Measurements from ENCODE around the gene PKMYT1. TPM values are rescaled to one million over a fixed set of nuclear protein-coding genes. Genes with fewer than 3 reads are reported as not detected.

The PKMYT1 gene
- total and polyA plus RNA-seq, 2 of the 4 experiments (the other 2 are of a cell fraction), result 1.8 to 14.9 TPM

DNA sequence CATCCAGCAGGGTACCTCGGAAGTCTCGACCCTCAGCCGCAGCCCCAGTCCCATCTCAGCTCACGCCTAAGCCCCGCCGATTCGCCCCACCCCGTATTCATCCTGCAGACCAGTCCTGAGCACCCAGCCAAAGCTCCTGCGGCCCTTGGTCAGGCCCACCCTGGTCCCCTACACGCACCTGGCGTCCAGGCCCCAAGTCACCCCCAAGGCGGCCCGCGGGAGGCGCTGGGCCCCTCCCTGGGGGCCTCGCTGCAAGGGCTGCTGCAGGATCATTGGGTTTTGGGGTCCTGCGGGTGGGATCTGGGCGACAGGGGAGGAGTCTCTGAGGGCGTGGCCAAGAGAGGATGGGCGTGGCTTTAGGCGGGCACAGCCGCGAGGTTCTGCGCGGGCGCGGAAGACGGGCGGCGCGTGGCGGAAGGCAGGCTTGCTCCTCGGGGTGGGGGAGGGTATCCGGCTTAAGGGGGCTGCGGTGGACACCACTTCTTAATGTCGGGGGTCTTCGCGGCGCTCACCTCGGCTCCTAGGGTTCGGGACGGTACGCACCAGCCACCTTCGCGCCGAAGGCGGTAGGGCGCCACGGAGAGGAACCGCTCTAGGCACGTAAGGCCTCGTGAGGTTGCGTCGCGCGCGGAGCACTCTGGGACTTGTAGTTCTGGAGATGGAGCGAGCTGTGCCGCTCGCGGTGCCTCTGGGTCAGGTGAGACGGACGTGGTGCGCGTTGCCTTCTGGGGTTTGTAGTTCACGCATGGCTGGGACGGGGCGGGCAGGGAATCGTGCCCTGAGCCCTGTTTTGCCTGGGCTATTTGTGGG lies 43.6 kb upstream of the PKMYT1 start, which contains the start of the genes HCFC1R1 and THOC6:
HCFC1R1 (minus strand) TSS at position 274 of the 810 bp plus-strand sequence; CDS start at position 273, 1 bp downstream.
THOC6 (plus strand) TSS at position 367 of the 810 bp plus-strand sequence; CDS start at position 659, 292 bp downstream.
- intact Hi-C loops (cut with micrococcal nuclease), result no loop called here

More for the DNA sequence above, 43.6 kb upstream of the PKMYT1 start, which contains the start of the genes HCFC1R1 and THOC6:
- Histone ChIP-seq H3K4me2 (ENCODE audit: low read depth, low read length) (peak within 1 kb of the TSS; percentile 95), H4K20me1 (ENCODE audit: insufficient read depth, low read length) (peaks cover 36% of the 10 kb centered on the region), H2BK5ac (ENCODE audit: low read depth, low read length, poor library complexity, severe bottlenecking) (peak within 1 kb of the TSS; percentile 99), H3K27me3 (ENCODE audit: control insufficient read depth, insufficient read depth, low read length) (no peaks in the 10 kb centered on the region; the same call in 1 of the 2 replicates), H3K14ac (replicated peaks; ENCODE audit: low read depth, low read length) (peak within 1 kb of the TSS; percentile 97), H2BK15ac (ENCODE audit: low read depth, low read length) (peak within 1 kb of the TSS; percentile 87; the same call in 2 of the 3 replicates), H4K8ac (ENCODE audit: low read depth in 2 of 2, low read length in 2 of 2) (peak within 1 kb of the TSS; percentile 98), H3K9me1 (ENCODE audit: insufficient read depth, low read length) (no peaks in the 10 kb centered on the region), H4K5ac (ENCODE audit: low read depth, low read length) (peak within 1 kb of the TSS; percentile 90), H3K4me1 (ENCODE audit: control insufficient read depth, insufficient read depth, low read length) (peaks cover 11% of the 10 kb centered on the region), H3K4ac (ENCODE audit: low read depth, low read length) (peak within 1 kb of the TSS; percentile 99), H3K79me1 (ENCODE audit: low read depth in 1 of 2, low read length in 2 of 2) (peaks cover 0 to 27% of the 10 kb centered on the region in 2 experiments; a peak in 2 of 4 replicates), H2BK120ac (ENCODE audit: low read depth, low read length) (peak within 1 kb of the TSS; percentile 93), H3K23ac (ENCODE audit: low read depth, low read length) (peak within 1 kb of the TSS; percentile 99), H2AK9ac (replicated peaks; ENCODE audit: low read depth, low read length, poor library complexity) (peak within 1 kb of the TSS; percentile 96), H3K9ac (ENCODE audit: low read depth, low read length) (peak within 1 kb of the TSS; percentile 99), H3K4me3 (ENCODE audit: insufficient read depth, low read depth, low read length) (peak within 1 kb of the TSS; percentile 57), H3K56ac (ENCODE audit: extremely low read depth, insufficient read depth, low read length) (peak within 1 kb of the TSS; percentile 100), H4K91ac (ENCODE audit: insufficient read depth, low read depth, low read length) (peak within 1 kb of the TSS; percentile 99), H3K27ac (ENCODE audit: insufficient read depth, low read length) (peak within 1 kb of the TSS; percentile 100), H3K9me3 (ENCODE audit: control insufficient read depth, insufficient read depth, low read length) (no peaks in the 10 kb centered on the region), H2AK5ac (ENCODE audit: low read depth, low read length) (peak within 1 kb of the TSS; percentile 99), H2AFZ (replicated peaks; ENCODE audit: low read length, poor library complexity) (peak within 1 kb of the TSS; percentile 90), H3K18ac (ENCODE audit: low read depth, low read length) (peak within 1 kb of the TSS; percentile 96), H3K36me3 (ENCODE audit: control insufficient read depth, insufficient read depth, low read length) (peaks cover 22% of the 10 kb centered on the region), H2BK20ac (ENCODE audit: low read depth, low read length) (peak within 1 kb of the TSS; percentile 53)
- peak; percentile 98 for DNase-seq
- dilution Hi-C loops (cut with HindIII; ENCODE audit: low sequenced_read_pairs, unreplicated experiment) (no loop called here), in situ Hi-C loops (cut with MboI; ENCODE audit: low sequenced_read_pairs) (no loop called here)
- ChIA-PET CTCF (interaction anchor here (0.9 to 1.1 kb wide), 2 partner anchors 8 to 106 kb away, joined by 3 to 6 read pairs; no protein-coding TSS in a partner anchor), POLR2A (ENCODE audit: unreplicated experiment) (interaction anchor here (0.5 to 1.4 kb wide), 2 partner anchors 11 kb away, joined by 3 to 4 read pairs; partner anchors contain the start of gene CLDN9)
- TF ChIP-seq CEBPB (IDR thresholded peaks at IDR 0.05; ENCODE audit: low read depth, low read length) (0 out of 2 replicates have a peak, but pooled peaks have one; percentile 13), MAZ (IDR thresholded peaks at IDR 0.05; ENCODE audit: borderline replicate concordance, low read depth, low read length) (peak; percentile 50; the same call in 1 of the 2 replicates), RAD21 (IDR thresholded peaks at IDR 0.05; ENCODE audit: low read length) (no peak), MXI1 (IDR thresholded peaks at IDR 0.05; ENCODE audit: borderline replicate concordance, low read depth, low read length) (0 out of 2 replicates have a peak, but pooled peaks have one; percentile 49), POLR2A (IDR thresholded peaks at IDR 0.05; ENCODE audit: low read depth, low read length) (peak; percentile 94), NFE2L2 (IDR thresholded peaks at IDR 0.05; ENCODE audit: low read depth, low read length) (no peak), RCOR1 (IDR thresholded peaks at IDR 0.05; ENCODE audit: insufficient replicate concordance, low read length) (no peak)
- TF ChIP-seq, protein P1, sequence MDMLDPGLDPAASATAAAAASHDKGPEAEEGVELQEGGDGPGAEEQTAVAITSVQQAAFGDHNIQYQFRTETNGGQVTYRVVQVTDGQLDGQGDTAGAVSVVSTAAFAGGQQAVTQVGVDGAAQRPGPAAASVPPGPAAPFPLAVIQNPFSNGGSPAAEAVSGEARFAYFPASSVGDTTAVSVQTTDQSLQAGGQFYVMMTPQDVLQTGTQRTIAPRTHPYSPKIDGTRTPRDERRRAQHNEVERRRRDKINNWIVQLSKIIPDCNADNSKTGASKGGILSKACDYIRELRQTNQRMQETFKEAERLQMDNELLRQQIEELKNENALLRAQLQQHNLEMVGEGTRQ (IDR thresholded peaks at IDR 0.05; ENCODE audit: low read depth, low read length), result peak; percentile 87
- no TSS peak for BruUV-seq (replicated peaks)
- WGBS, 2 experiments (ENCODE audit: extremely low coverage in 2 of 2, insufficient read length in 1 of 2), result 1% methylated on average over 33 of the region's 69 CpGs; no CpG with 5 or more reads in 1 of the 2 experiments
- ATAC-seq (ENCODE audit: low read depth), result peak; percentile 42
